ENCODE measurements around the gene RPS15.

DNA sequence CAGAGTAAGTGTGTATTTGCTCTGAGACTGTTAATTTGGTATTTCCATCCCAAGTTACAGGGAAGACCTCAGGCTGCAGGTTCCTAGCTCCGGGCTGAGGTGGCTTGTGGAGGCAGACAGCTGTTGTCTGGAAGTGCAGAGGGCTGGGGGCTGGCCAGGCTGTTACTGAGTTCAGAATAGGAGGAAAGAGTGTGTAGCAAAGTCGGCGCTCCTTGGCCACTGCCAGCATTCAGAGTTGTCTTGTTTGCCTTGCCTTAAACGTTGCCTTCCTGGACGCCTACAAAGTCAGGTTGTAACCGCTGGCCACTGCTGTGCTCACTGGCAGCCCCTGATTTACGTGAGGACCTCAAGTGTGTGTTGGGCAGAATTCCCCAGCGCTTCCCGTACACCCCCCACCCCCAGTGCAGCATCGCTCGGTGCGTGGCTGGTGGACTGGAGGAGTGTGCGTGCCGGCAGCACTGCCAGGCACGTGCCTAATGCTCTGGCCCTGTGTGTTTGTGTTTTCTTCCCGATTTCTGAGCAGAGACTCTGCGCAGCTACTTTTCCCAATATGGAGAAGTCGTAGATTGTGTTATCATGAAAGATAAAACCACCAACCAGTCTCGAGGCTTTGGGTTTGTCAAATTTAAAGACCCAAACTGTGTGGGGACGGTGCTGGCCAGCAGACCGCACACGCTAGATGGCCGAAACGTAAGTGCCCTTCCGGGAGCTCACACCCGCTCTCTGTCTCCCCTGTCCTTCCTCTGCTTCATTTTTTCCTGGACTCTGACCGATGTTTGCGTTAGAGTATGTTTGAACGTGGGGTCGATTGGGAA is 20.3 kb upstream of the RPS15 start:
- TF ChIP-seq, protein P1, sequence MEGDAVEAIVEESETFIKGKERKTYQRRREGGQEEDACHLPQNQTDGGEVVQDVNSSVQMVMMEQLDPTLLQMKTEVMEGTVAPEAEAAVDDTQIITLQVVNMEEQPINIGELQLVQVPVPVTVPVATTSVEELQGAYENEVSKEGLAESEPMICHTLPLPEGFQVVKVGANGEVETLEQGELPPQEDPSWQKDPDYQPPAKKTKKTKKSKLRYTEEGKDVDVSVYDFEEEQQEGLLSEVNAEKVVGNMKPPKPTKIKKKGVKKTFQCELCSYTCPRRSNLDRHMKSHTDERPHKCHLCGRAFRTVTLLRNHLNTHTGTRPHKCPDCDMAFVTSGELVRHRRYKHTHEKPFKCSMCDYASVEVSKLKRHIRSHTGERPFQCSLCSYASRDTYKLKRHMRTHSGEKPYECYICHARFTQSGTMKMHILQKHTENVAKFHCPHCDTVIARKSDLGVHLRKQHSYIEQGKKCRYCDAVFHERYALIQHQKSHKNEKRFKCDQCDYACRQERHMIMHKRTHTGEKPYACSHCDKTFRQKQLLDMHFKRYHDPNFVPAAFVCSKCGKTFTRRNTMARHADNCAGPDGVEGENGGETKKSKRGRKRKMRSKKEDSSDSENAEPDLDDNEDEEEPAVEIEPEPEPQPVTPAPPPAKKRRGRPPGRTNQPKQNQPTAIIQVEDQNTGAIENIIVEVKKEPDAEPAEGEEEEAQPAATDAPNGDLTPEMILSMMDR (conservative IDR thresholded peaks at IDR 0.05): no peak
- TF ChIP-seq ZFX (IDR thresholded peaks at IDR 0.05): no peak
